ENCODE results near the gene EFCAB14.
"Not testable (repeated sequence)": the region's sequence is repeated elsewhere in the genome, so short reads cannot be mapped to it uniquely, and the experiment has no call there.

The EFCAB14 gene

DNA sequence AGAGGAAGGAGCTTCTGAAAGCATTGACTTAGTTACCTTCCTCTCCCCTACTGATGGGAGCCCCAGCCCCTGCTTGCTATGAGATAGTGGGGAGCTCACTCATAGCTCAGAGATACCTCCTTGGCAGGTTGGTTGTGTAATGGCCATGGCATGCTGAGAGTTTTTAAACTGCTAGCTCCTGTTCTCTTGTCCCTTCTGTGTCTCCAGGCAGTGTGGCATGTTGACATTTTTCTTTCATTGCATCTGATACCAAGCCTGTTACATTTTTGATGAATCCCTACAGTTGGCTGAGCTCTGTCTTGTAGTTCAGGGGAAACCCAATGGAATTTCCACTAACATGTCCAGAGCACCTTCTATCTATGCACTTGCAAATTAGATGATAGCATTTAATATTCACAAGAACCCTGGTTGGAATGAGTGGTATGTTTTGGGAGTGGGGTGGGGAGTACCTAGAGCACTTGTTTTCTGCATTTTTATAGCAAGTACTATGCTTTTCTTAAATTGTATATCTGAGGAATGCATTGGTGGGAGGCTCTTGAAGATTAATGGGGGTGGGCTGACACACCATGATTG is 39.1 kb upstream of the EFCAB14 start:
- DNase-seq (ENCODE audit: low read depth) = no peak
- TF ChIP-seq, protein P1, sequence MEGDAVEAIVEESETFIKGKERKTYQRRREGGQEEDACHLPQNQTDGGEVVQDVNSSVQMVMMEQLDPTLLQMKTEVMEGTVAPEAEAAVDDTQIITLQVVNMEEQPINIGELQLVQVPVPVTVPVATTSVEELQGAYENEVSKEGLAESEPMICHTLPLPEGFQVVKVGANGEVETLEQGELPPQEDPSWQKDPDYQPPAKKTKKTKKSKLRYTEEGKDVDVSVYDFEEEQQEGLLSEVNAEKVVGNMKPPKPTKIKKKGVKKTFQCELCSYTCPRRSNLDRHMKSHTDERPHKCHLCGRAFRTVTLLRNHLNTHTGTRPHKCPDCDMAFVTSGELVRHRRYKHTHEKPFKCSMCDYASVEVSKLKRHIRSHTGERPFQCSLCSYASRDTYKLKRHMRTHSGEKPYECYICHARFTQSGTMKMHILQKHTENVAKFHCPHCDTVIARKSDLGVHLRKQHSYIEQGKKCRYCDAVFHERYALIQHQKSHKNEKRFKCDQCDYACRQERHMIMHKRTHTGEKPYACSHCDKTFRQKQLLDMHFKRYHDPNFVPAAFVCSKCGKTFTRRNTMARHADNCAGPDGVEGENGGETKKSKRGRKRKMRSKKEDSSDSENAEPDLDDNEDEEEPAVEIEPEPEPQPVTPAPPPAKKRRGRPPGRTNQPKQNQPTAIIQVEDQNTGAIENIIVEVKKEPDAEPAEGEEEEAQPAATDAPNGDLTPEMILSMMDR (IDR thresholded peaks at IDR 0.05; ENCODE audit: low read length, missing control alignments) = no peak
- H3K4me3 ChIP-seq (replicated peaks; ENCODE audit: low read depth, low read length) = no peak overlapping the region

DNA sequence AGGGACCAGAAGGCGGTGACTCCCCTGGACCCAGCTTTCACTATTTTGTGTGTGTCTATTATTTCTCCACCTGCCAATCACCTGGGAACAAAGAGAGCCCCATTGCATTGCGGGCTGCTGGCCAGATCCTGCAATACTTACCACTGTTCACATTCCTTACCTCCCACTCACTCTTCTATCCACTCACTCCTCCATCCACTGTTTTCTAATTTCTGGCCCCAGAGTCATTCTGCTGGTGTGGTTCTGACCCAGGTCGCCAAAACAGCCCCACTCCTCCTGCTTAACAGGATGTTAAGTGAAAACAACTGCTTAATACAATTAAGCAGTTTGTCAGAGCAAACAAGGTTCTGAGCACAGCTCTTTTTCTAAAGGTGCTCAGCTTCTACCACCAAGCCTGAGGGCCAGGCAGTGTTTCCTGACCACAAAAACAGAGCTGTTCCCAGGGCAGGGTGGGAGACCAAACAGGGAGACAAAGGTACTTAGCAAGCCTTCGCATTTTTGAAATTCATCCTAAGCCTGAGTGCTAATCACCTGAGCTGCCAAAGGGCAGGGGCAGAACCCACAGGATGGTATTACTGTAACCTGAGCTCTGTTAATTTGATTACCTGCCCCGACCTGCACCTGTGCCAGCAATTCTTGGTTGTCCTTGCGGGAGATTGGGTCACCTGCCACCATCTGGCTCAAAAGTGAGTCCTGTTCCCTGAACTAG is 38.5 kb upstream of the EFCAB14 start:
- TF ChIP-seq, protein P1 (IDR thresholded peaks at IDR 0.05; ENCODE audit: low read length, missing control alignments) = no peak
- peak; percentile 49 for DNase-seq (ENCODE audit: low read depth)
- no peak overlapping the region for H3K4me3 ChIP-seq (replicated peaks; ENCODE audit: low read depth, low read length)

- no peak overlapping the region for H3K4me3 ChIP-seq (replicated peaks; ENCODE audit: low read depth, low read length)
These were observed 36.2 kb upstream of the EFCAB14 start for GRCh38 chr1:46755121-46755520.

DNA sequence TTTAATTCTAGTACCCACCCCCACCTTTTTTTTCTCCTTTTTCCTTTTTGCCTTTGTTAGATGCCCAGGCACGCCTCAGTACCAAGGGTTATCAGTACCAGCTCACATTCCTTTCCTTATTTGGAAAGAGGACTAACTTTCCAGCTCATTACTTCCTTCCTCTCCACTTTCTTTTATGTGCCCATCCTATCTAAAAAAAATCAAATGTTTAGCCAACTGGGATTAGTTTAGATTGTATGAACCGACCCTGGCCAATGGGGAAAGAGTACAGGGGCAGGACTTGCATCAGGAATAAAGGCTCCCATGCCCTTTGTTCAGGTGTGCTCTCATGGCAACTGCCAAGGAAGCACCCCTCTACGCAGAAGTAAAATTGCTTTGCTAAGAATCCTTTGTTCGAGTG is 35.8 kb upstream of the EFCAB14 start:
- DNase-seq (ENCODE audit: low read depth); H3K4me3 ChIP-seq (replicated peaks; ENCODE audit: low read depth, low read length): not testable (repeated sequence)

More at GRCh38 chr1:46755121-46755520, 36.2 kb upstream of the EFCAB14 start:
- no peak for DNase-seq (ENCODE audit: low read depth)
- TF ChIP-seq, protein P1 (IDR thresholded peaks at IDR 0.05; ENCODE audit: low read length, missing control alignments) = no peak

- DNase-seq (ENCODE audit: low read depth) = no peak
- H3K4me3 ChIP-seq (replicated peaks; ENCODE audit: low read depth, low read length) = no peak overlapping the region
- TF ChIP-seq, protein P1 (IDR thresholded peaks at IDR 0.05; ENCODE audit: low read length, missing control alignments) = no peak
These were observed 35.1 kb upstream of the EFCAB14 start for GRCh38 chr1:46753985-46754384.

DNA sequence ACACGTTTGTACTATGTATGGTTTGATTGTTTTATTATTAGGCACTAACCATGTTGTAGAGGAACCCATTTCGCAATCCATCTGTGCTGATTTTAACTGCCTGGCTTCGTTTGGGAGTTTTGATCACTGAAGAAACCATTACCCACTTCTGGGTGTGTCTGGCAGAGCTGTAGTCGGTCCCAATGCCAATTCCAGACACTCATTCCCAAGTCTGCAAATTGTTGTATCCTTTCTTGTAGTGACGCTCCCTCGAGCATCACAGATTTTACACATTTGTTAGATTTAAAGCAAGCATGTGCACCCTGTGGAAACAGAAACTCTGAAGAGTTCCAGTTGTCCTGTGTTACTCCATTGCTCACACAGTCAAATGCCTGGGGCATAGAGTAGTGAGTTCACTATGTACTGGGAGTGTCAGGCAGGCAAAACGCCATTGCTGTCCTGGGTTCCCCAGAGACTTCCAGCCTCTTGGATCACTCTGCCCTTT is 31.0 kb upstream of the EFCAB14 start:
- TF ChIP-seq, protein P1 (IDR thresholded peaks at IDR 0.05; ENCODE audit: low read length, missing control alignments) = no peak
- DNase-seq (ENCODE audit: low read depth) = peak; percentile 11

DNA sequence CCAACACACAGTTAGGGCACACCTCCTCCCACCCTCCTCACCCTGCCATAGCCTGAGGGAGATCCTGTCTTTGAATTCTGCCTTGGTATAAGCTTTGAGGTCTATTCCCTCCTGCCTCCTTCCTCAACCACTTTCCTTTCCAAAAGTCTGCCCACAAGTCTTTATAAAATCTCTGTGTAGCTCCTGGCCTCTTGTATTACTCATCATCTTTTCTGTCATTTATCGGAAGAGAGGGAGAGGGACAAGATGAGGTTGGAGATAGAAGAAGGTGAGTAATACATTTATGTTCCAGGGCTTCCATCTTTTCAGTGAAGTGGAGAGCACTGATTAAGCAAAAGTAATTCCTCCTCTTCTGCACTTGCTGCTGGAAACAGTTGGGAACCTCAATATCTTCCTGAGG is 30.5 kb upstream of the EFCAB14 start:
- no peak overlapping the region for H3K4me3 ChIP-seq (replicated peaks; ENCODE audit: low read depth, low read length)
- TF ChIP-seq, protein P1 (IDR thresholded peaks at IDR 0.05; ENCODE audit: low read length, missing control alignments) = no peak
- DNase-seq (ENCODE audit: low read depth) = no peak

More for the DNA sequence above, 31.0 kb upstream of the EFCAB14 start:
- no peak overlapping the region for H3K4me3 ChIP-seq (replicated peaks; ENCODE audit: low read depth, low read length)
